ENCODE measurements around the gene PSD.
"Not testable (repeated sequence)": the region's sequence is repeated elsewhere in the genome, so short reads cannot be mapped to it uniquely, and the experiment has no call there.

PSD gene

GRCh38 chr10:102418622-102419268, at the start of gene PSD:
PSD (minus strand) TSS chr10:102418785; CDS start chr10:102417038, 1,747 bp downstream.
- in situ Hi-C loops (cut with HindIII; ENCODE audit: low pct_ligation_motif_present, low pct_unique_long_range_greater_than_20kb, low sequenced_read_pairs), result no loop called here
- DNase-seq, result no peak

- DNase-seq, result no peak
- in situ Hi-C loops (cut with HindIII; ENCODE audit: low pct_ligation_motif_present, low pct_unique_long_range_greater_than_20kb, low sequenced_read_pairs), result no loop called here
Measured at GRCh38 chr10:102467971-102468438, 49.4 kb upstream of the PSD start.

- in situ Hi-C loops (cut with HindIII; ENCODE audit: low pct_ligation_motif_present, low pct_unique_long_range_greater_than_20kb, low sequenced_read_pairs), result no loop called here
- no peak for DNase-seq
Measured at GRCh38 chr10:102467318-102467717, 48.7 kb upstream of the PSD start.

DNA sequence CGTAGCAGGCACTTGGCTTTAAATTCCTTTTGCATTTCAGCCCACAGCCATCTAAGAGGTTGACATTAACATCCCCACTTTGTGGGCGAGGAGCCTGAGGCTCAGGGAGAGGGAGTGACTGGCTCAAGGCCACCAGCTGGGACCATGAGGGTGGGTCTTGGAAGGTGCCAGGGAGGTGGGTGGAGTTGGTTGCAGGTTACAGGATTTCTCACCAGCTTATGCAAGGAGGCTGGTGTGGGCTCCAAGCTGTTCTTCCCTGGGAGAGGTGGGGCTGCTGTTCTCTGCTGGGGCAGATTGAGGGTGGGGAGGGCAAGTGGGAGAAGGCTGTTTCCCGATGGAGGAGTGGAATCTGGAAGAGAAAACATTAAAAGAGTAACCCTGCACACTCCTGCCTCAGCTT, 46.9 kb upstream of the PSD start:
- no peak for DNase-seq
- in situ Hi-C loops (cut with HindIII; ENCODE audit: low pct_ligation_motif_present, low pct_unique_long_range_greater_than_20kb, low sequenced_read_pairs), result no loop called here

GRCh38 chr10:102463983-102464382, 45.4 kb upstream of the PSD start:
- in situ Hi-C loops (cut with HindIII; ENCODE audit: low pct_ligation_motif_present, low pct_unique_long_range_greater_than_20kb, low sequenced_read_pairs), result no loop called here

DNA sequence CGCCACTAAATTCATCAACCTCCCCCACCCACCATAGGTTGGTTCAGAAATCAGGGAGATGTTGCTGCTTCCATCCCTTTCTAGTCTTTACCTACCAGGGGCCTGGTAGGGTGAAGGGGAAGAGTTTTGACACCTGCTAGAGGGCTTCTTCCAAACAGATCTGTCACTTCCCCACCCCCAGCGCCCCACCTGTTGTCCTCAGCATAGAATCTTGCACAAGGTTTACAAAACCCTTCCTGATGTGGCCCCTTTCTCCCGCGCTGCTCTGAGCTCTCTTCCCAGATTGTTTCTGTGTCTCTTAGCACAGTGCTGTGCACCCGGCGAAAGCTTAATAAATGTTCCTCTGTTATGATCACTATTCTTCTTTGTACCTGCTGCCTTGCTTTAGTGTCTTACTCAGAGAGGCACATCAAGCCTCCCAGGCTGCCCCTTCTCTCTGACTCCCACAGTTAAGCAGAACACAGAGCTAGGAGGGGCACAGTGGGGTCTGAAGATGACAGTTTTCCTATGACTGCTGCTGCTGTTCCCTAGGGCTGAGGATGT, 44.0 kb upstream of the PSD start:
- in situ Hi-C loops (cut with HindIII; ENCODE audit: low pct_ligation_motif_present, low pct_unique_long_range_greater_than_20kb, low sequenced_read_pairs), result no loop called here

More at GRCh38 chr10:102463983-102464382, 45.4 kb upstream of the PSD start:
- DNase-seq, result no peak

DNA sequence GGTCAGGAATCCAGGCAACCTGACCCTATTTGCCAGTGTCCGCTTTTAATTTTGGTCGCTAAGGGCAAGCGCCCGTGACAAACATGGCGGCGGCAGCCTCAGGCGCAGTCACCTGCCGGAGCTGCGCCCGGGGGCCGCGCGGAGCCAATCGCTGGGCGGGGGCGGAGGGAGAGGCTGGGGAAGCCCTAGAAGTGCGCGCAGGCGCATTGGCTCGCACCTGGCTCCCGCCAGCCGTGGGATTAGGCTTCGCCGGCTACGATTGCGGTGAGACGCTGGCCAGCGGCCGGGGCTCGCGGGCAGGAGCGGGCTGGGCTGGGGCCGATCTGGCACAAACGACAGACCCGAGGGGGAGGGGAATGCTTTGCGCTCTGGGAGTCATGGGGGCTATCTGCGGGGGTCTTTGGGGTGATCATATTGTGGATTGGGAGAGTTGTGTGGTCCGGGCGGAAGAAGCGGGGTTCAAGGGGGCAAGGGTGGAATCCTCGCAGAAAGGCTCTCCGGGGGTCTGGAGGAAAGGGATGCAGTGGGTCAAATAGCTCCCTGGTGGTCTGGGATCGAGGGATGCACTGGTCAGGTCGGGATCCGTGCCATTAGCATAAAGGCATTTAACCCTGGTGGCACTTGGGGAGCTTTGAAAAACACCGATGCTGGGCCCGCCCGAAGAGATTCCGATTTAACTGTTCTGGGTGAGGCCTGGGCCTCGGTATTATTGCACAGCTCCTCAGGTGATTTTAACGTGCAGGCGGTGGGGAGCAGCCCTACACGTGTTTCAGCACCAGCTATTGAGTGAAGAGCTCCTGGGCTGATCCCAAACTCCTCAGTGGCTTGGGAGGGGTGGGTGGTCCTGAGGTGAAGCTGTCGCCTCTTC, 42.8 kb upstream of the PSD start:
- DNase-seq, result peak; percentile 95
- in situ Hi-C loops (cut with HindIII; ENCODE audit: low pct_ligation_motif_present, low pct_unique_long_range_greater_than_20kb, low sequenced_read_pairs), result no loop called here

More for the DNA sequence above, 44.0 kb upstream of the PSD start:
- no peak for DNase-seq

DNA sequence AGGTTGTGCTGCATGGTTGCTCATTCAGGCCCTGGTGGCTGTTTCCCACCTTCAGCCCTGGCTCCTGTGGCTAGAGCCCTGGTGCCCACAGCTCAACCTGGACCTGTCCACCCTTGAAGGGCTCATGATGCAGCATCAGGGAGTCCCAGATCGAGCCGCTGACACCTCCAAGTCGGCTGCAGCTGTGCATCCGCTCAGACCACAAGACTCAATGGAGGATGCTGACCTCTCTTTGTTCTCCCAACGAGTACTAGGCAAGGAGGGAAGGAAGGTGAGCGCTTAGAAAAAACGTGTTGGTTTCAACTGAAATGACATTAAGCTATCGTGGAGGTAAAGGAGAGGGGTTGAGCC, 42.2 kb upstream of the PSD start:
- DNase-seq, result no peak
- in situ Hi-C loops (cut with HindIII; ENCODE audit: low pct_ligation_motif_present, low pct_unique_long_range_greater_than_20kb, low sequenced_read_pairs), result no loop called here

- DNase-seq, result no peak
- in situ Hi-C loops (cut with HindIII; ENCODE audit: low pct_ligation_motif_present, low pct_unique_long_range_greater_than_20kb, low sequenced_read_pairs), result no loop called here
Measured at GRCh38 chr10:102458656-102459055, 40.1 kb upstream of the PSD start.

- in situ Hi-C loops (cut with HindIII; ENCODE audit: low pct_ligation_motif_present, low pct_unique_long_range_greater_than_20kb, low sequenced_read_pairs), result no loop called here
- DNase-seq, result no peak
Measured at GRCh38 chr10:102457591-102458150, 39.1 kb upstream of the PSD start.

GRCh38 chr10:102455893-102456471, 37.4 kb upstream of the PSD start:
- DNase-seq, result peak; percentile 83
- in situ Hi-C loops (cut with HindIII; ENCODE audit: low pct_ligation_motif_present, low pct_unique_long_range_greater_than_20kb, low sequenced_read_pairs), result no loop called here

DNA sequence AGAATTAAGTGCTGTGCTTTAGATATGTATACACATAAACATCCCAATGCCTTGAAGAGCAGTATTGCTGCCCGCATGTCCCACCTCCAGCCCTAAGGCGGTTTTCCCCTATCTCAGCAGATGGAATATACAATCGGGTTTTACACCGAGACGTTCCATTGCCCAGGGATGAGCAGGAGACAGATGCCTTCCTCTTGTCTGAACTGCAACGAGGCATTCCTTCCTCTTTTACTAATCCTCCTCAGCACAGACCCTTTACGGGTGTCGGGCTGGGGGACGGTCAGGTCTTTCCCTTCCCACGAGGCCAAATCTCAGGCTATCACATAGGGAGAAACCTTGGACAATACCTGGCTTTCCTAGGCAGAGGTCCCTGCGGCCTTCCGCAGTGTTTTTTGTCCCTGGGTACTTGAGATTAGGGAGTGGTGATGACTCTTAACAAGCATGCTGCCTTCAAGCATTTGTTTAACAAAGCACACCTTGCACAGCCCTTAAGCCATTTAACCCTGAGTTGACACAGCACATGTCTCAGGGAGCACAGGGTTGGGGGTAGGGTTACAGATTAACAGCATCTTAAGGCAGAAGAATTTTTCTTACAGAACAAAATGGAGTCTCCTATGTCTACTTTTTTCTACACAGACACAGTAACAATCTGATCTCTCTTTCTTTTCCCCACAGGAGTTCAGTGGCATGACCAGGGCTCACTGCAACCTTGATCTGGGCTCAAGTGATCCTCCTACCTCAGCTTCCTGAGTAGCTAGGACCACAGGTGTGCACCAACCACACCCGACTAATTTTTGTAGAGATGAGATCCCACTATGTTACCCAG, 36.3 kb upstream of the PSD start:
- DNase-seq; in situ Hi-C loops (cut with HindIII; ENCODE audit: low pct_ligation_motif_present, low pct_unique_long_range_greater_than_20kb, low sequenced_read_pairs): not testable (repeated sequence)

GRCh38 chr10:102453502-102453901, 34.9 kb upstream of the PSD start:
- peak; percentile 54 for DNase-seq
- in situ Hi-C loops (cut with HindIII; ENCODE audit: low pct_ligation_motif_present, low pct_unique_long_range_greater_than_20kb, low sequenced_read_pairs), result no loop called here

GRCh38 chr10:102452672-102453340, 34.2 kb upstream of the PSD start:
- in situ Hi-C loops (cut with HindIII; ENCODE audit: low pct_ligation_motif_present, low pct_unique_long_range_greater_than_20kb, low sequenced_read_pairs), result no loop called here
- DNase-seq, result peak; percentile 88

GRCh38 chr10:102451105-102451969, 32.8 kb upstream of the PSD start, which contains the start of gene C10orf95:
C10orf95 (minus strand) TSS chr10:102451543; CDS start chr10:102451093, 450 bp downstream.
- DNase-seq, result peak; percentile 22
- in situ Hi-C loops (cut with HindIII; ENCODE audit: low pct_ligation_motif_present, low pct_unique_long_range_greater_than_20kb, low sequenced_read_pairs), result no loop called here

DNA sequence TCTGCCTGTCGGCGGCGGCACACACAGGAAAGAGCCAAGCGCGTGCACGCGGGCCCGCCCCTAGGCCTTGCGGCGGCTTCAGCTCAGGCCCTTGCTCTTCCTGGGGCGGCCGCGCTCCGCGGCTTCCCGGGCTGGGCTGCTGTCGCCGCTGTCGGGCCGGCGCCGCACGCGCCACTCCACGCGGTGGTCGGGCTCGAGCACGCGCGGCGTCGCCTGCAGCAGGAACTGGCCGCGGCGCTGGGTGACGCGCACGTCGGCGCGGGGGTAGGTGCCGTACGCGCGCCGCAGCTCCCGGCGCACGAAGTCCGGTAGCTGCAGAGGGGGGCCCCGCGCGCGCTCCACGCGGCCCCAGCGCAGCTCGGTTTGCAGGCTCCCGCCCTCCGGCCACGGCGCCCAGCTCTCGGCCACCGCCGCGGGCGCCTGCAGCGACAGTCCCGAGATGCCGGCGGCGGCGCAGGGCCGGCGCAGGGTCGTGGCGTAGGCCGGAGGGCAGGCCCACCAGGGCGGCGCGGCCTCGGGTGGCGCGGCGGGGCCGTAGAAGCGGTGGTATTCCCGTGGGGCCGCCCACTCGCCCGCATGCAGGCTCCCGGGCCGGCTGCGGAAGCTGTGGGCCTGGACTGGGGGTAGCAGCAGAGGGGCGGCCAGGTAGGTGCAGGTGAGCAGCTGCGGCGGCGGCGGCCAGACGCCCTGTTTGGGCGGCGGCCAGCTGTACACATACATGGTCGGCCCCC, 32.0 kb upstream of the PSD start:
- in situ Hi-C loops (cut with HindIII; ENCODE audit: low pct_ligation_motif_present, low pct_unique_long_range_greater_than_20kb, low sequenced_read_pairs), result no loop called here
- peak; percentile 76 for DNase-seq
